Endothelial cell of umbilical vein (primary cell): ENCODE measurements around the gene UPP2. TPM values are rescaled to one million over a fixed set of nuclear protein-coding genes. Genes with fewer than 3 reads are reported as not detected.

ENCODE experiments used
- BruUV-seq: library from RNA; stranded (reverse); fragments of 400-500 nt; replicated peaks from 2 replicates; lab custom pipeline; 2021; lab: Mats Ljungman, UMichigan
- CTCF ChIA-PET: fragments of 300-600, 350-600 bp; sonication (Branson Sonifier 250); formaldehyde crosslinking; loops from one replicate; lab custom pipeline; 2021; ENCODE audit warnings: antibody characterized with exemption, inconsistent platforms; lab: Charles Lee
- POLR2A ChIA-PET: fragments of 300-600, 350-600 bp; sonication (Branson Sonifier 250); formaldehyde crosslinking; loops from one replicate; lab custom pipeline; 2021; ENCODE audit warnings: antibody characterized with exemption, inconsistent platforms; lab: Charles Lee
- DNase-seq: peaks from one replicate; pipeline ENCODE4 v3.0.0-alpha.2; 2011; ENCODE audit warnings: low read depth, low spot score
- FAIRE-seq: peaks from 2 replicates; lab custom pipeline; 2011; peaks lifted over from hg19 to GRCh38; lab: Jason Lieb, UNC
- H2AFZ ChIP-seq: 2 replicates; pipeline ENCODE4 v1.6.0; 2012; ENCODE audit warnings: low read depth, low read length, control low read depth, inconsistent platforms
- H3K27ac ChIP-seq: 2 replicates; pipeline ENCODE4 v1.5.1; 2011; ENCODE audit warnings: low read depth, mild to moderate bottlenecking, control low read depth, low read length, moderate library complexity; ENCODE audit not compliant: insufficient read depth
- H3K27me3 ChIP-seq, 2 experiments: 2 replicates each; pipeline versions ENCODE4 v1.6.0 to v1.6.1; 2011; ENCODE audit warnings: low read length in 2 of 2, mixed read lengths in 1 of 2; ENCODE audit not compliant: control insufficient read depth in 2 of 2, insufficient read depth in 2 of 2
- H3K36me3 ChIP-seq, 2 experiments: 2 replicates in 1 of 2; 3 replicates in 1 of 2; pipeline ENCODE4 v1.5.1; 2011; ENCODE audit warnings: low read length in 2 of 2, mild to moderate bottlenecking in 1 of 2, moderate library complexity in 1 of 2; ENCODE audit not compliant: control insufficient read depth in 2 of 2, insufficient read depth in 2 of 2; ENCODE audit errors: extremely low read depth in 1 of 2
- H3K4me1 ChIP-seq: 3 replicates; pipeline ENCODE4 v1.5.1; 2011; ENCODE audit warnings: mild to moderate bottlenecking, low read length; ENCODE audit not compliant: control insufficient read depth, insufficient read depth; ENCODE audit errors: extremely low read depth
- H3K4me2 ChIP-seq: 2 replicates; pipeline ENCODE4 v1.6.1; 2011; ENCODE audit warnings: low read length, control low read depth, mixed read lengths; ENCODE audit not compliant: insufficient read depth
- H3K4me3 ChIP-seq, 3 experiments: fragments of 200-600 bp in 1 of 3; sonication (generic), shearing (Covaris generic) in 1 of 3; replicated peaks in 1 of 3; 2 replicates each; pipeline ENCODE4 v1.5.1; 2011 to 2016; ENCODE audit warnings: control low read depth in 3 of 3, low read length in 3 of 3, mild to moderate bottlenecking in 2 of 3, inconsistent platforms in 1 of 3, low read depth in 1 of 3, moderate library complexity in 1 of 3; ENCODE audit not compliant: insufficient read depth in 1 of 3
- H3K79me2 ChIP-seq: 2 replicates; pipeline ENCODE4 v1.6.0; 2012; ENCODE audit warnings: low read length, inconsistent platforms; ENCODE audit not compliant: control insufficient read depth, insufficient read depth
- H3K9ac ChIP-seq: replicated peaks from 2 replicates; pipeline ENCODE3; 2011; ENCODE audit warnings: low read length, control low read depth; ENCODE audit not compliant: insufficient read depth; ENCODE audit errors: extremely low read depth
- H3K9me1 ChIP-seq: replicated peaks from 3 replicates; pipeline ENCODE4 v1.6.0; 2011; ENCODE audit warnings: mild to moderate bottlenecking, low read length; ENCODE audit not compliant: control insufficient read depth, insufficient read depth; ENCODE audit errors: extremely low read depth
- H3K9me3 ChIP-seq: replicated peaks from 2 replicates; pipeline ENCODE4 v1.5.1; 2012; ENCODE audit warnings: low read length, inconsistent platforms; ENCODE audit not compliant: control insufficient read depth, insufficient read depth
- H4K20me1 ChIP-seq: replicated peaks from 2 replicates; pipeline ENCODE3; 2011; ENCODE audit warnings: mild to moderate bottlenecking, low read length; ENCODE audit not compliant: control insufficient read depth, insufficient read depth; ENCODE audit errors: extremely low read depth
- EZH2 ChIP-seq: IDR thresholded peaks from 2 replicates; pipeline ENCODE4 v1.6.1; 2012; ENCODE audit warnings: borderline replicate concordance, low read depth, mild to moderate bottlenecking, moderate library complexity, low read length, inconsistent platforms; ENCODE audit not compliant: severe bottlenecking
- FOS ChIP-seq: IDR thresholded peaks from 2 replicates; pipeline ENCODE4 v1.6.1; 2011; ENCODE audit warnings: mild to moderate bottlenecking, low read length, moderate library complexity, borderline replicate concordance; ENCODE audit not compliant: insufficient read depth
- GATA2 ChIP-seq: IDR thresholded peaks from 2 replicates; pipeline ENCODE4 v1.7.0; 2011; ENCODE audit warnings: low read depth, mild to moderate bottlenecking, moderate library complexity, mixed read lengths, low read length; ENCODE audit not compliant: insufficient read length, insufficient read depth
- JUN ChIP-seq: IDR thresholded peaks from 2 replicates; pipeline ENCODE4 v1.6.1; 2011; ENCODE audit warnings: borderline replicate concordance, low read depth; ENCODE audit not compliant: insufficient read length, insufficient read depth
- MYC ChIP-seq: IDR thresholded peaks from one replicate; pipeline ENCODE4 v1.6.1; 2011; ENCODE audit warnings: mild to moderate bottlenecking, low read depth, low read length
- POLR2A ChIP-seq: IDR thresholded peaks from 2 replicates; pipeline ENCODE4 v1.6.1; 2012; ENCODE audit warnings: low read depth, mild to moderate bottlenecking, control low read depth, low read length
- POLR2AphosphoS5 ChIP-seq: IDR thresholded peaks from 2 replicates; pipeline ENCODE4 v1.6.1; 2012; ENCODE audit warnings: low read depth, mild to moderate bottlenecking, control low read depth, low read length, moderate library complexity; ENCODE audit not compliant: insufficient read depth
- dilution Hi-C: fragments of 300-500 bp; cut with MboI; formaldehyde crosslinking; loops from one replicate; pipeline ENCODE4 v1.15.0; 2019; ENCODE audit warnings: low sequenced_read_pairs; ENCODE audit not compliant: extremely low pct_ligation_motif_present
- intact Hi-C: fragments of 100-400 bp; cut with micrococcal nuclease; formaldehyde crosslinking; loops from one replicate; pipeline ENCODE4 v1.10.0; 2022
- polyA plus RNA-seq, 4 experiments: library from polyadenylated mRNA; depleted of rRNA in 3 of 4; stranded (reverse) in 3 of 4; unstranded in 1 of 4; fragments of >200 nt; gene quantifications; 2 replicates each; pipeline versions ENCODE4 v1.2.1 to v1.2.3, GENCODE V29; 2011 to 2012; ENCODE audit warnings: missing spikeins in 1 of 4
- total RNA-seq: library from RNA; stranded (reverse); gene quantifications from 2 replicates; pipeline ENCODE4 v1.2.3, GENCODE V29; 2021
- TF ChIP-seq, protein P1 (sequence below): IDR thresholded peaks from 2 replicates; pipeline ENCODE4 v1.6.1; 2011; ENCODE audit not compliant: insufficient read depth, insufficient read length
- TF ChIP-seq, protein P2 (sequence below), 2 donors: IDR thresholded peaks; 1 replicate in 1 of 2; 2 replicates in 1 of 2; pipeline ENCODE4 v1.5.1; 2011; ENCODE audit warnings: low read length in 2 of 2, mild to moderate bottlenecking in 2 of 2, moderate library complexity in 2 of 2, control low read depth in 1 of 2, inconsistent platforms in 1 of 2, low read depth in 1 of 2; ENCODE audit not compliant: insufficient read depth in 1 of 2; ENCODE audit errors: extremely low read depth in 1 of 2

Gene UPP2
- total and polyA plus RNA-seq, 2 donors (not counting 3 experiments of a cell fraction or from before 2014, with no cell fraction given), result not detected

GRCh38 chr2:158127380-158127804 lies 25.7 kb downstream of the UPP2 start:
- Histone ChIP-seq H3K9me1 (no peaks in the 10 kb centered on the region), H4K20me1 (no peaks in the 10 kb centered on the region), H3K27ac (no peak overlapping the region), H3K36me3 (no peaks in the 10 kb centered on the region), H3K4me1 (no peaks in the 10 kb centered on the region), H3K27me3 (peaks cover 0 to 1% of the 10 kb centered on the region in 2 experiments), H3K9me3 (no peaks in the 10 kb centered on the region), H3K79me2 (no peaks in the 10 kb centered on the region), H3K4me3 (no peak overlapping the region), H2AFZ (no peak overlapping the region), H3K9ac (no peak overlapping the region), H3K4me2 (no peak overlapping the region)
- no peak for DNase-seq
- CTCF ChIA-PET, result interaction anchor here (1.4 kb wide), 1 partner anchor 103 kb away, joined by 4 read pairs; no protein-coding TSS in a partner anchor
- no TSS peak for BruUV-seq
- TF ChIP-seq, protein P1, sequence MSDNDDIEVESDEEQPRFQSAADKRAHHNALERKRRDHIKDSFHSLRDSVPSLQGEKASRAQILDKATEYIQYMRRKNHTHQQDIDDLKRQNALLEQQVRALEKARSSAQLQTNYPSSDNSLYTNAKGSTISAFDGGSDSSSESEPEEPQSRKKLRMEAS, result no peak
- TF ChIP-seq, protein P2, sequence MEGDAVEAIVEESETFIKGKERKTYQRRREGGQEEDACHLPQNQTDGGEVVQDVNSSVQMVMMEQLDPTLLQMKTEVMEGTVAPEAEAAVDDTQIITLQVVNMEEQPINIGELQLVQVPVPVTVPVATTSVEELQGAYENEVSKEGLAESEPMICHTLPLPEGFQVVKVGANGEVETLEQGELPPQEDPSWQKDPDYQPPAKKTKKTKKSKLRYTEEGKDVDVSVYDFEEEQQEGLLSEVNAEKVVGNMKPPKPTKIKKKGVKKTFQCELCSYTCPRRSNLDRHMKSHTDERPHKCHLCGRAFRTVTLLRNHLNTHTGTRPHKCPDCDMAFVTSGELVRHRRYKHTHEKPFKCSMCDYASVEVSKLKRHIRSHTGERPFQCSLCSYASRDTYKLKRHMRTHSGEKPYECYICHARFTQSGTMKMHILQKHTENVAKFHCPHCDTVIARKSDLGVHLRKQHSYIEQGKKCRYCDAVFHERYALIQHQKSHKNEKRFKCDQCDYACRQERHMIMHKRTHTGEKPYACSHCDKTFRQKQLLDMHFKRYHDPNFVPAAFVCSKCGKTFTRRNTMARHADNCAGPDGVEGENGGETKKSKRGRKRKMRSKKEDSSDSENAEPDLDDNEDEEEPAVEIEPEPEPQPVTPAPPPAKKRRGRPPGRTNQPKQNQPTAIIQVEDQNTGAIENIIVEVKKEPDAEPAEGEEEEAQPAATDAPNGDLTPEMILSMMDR (IDR thresholded peaks at IDR 0.05; ENCODE audit: extremely low read depth in 1 of 2, insufficient read depth in 1 of 2, low read depth in 1 of 2, low read length in 2 of 2), result no peak
- no peak for TF ChIP-seq EZH2
- no peak for TF ChIP-seq MYC
- TF ChIP-seq POLR2A, result no peak
- no peak for TF ChIP-seq FOS
- TF ChIP-seq GATA2, result no peak
- no peak for TF ChIP-seq POLR2AphosphoS5
- TF ChIP-seq JUN, result no peak
- dilution Hi-C loops, result no loop called here
- POLR2A ChIA-PET, result no interaction called here
- intact Hi-C loops, result no loop called here
- no peak for FAIRE-seq
